Uterus (tissue), 2 donors: ENCODE results near the gene SCNN1B.

Experiments
- POLR2A ChIP-seq, 2 donors: fragments of 450-650 bp; IDR thresholded peaks; one replicate each; pipeline ENCODE4 v1.6.1; 2016; ENCODE audit warnings: antibody characterized with exemption in 2 of 2, mild to moderate bottlenecking in 1 of 2, moderate library complexity in 1 of 2
- TF ChIP-seq, protein P1 (sequence below), 4 experiments: fragments of 200-600 bp in 2 of 4; fragments of 450-650 bp in 2 of 4; sonication (generic) in 2 of 4; IDR thresholded peaks; one replicate each; pipeline ENCODE4 v1.5.1; 2016 to 2019; ENCODE audit warnings: antibody characterized with exemption in 4 of 4, mild to moderate bottlenecking in 2 of 4, moderate library complexity in 1 of 4

DNA sequence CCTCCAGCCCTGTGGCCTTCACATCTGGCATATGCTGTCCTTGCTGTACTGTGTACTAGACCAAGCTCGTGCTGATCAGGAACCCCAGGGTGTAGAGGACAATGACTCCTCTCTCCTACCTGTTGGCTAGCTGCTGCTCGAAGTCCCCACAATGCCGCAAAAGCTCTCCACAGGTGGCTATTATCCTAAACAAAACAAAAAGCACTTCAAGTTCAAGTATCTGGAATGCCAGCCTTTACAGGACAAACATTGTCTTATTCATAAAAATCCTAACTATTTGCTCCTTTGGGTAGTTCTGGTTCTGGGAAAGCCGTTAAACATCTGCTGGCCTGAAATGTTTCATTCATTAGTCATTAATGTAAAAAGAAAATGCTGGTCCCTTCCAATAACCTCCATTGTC, 108.1 kb downstream of the SCNN1B start:
- TF ChIP-seq, protein P1, sequence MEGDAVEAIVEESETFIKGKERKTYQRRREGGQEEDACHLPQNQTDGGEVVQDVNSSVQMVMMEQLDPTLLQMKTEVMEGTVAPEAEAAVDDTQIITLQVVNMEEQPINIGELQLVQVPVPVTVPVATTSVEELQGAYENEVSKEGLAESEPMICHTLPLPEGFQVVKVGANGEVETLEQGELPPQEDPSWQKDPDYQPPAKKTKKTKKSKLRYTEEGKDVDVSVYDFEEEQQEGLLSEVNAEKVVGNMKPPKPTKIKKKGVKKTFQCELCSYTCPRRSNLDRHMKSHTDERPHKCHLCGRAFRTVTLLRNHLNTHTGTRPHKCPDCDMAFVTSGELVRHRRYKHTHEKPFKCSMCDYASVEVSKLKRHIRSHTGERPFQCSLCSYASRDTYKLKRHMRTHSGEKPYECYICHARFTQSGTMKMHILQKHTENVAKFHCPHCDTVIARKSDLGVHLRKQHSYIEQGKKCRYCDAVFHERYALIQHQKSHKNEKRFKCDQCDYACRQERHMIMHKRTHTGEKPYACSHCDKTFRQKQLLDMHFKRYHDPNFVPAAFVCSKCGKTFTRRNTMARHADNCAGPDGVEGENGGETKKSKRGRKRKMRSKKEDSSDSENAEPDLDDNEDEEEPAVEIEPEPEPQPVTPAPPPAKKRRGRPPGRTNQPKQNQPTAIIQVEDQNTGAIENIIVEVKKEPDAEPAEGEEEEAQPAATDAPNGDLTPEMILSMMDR (IDR thresholded peaks at IDR 0.05): no peak
- TF ChIP-seq POLR2A (IDR thresholded peaks at IDR 0.05): no peak
